ENCODE measurements around the gene PKN1.
"Not testable (repeated sequence)": the region's sequence is repeated elsewhere in the genome, so short reads cannot be mapped to it uniquely, and the experiment has no call there.

The PKN1 gene

GRCh38 chr19:14492756-14493337 is 59.7 kb downstream of the PKN1 start:
- no peak for DNase-seq

GRCh38 chr19:14494411-14494810 is 61.3 kb downstream of the PKN1 start:
- DNase-seq, result no peak

DNA sequence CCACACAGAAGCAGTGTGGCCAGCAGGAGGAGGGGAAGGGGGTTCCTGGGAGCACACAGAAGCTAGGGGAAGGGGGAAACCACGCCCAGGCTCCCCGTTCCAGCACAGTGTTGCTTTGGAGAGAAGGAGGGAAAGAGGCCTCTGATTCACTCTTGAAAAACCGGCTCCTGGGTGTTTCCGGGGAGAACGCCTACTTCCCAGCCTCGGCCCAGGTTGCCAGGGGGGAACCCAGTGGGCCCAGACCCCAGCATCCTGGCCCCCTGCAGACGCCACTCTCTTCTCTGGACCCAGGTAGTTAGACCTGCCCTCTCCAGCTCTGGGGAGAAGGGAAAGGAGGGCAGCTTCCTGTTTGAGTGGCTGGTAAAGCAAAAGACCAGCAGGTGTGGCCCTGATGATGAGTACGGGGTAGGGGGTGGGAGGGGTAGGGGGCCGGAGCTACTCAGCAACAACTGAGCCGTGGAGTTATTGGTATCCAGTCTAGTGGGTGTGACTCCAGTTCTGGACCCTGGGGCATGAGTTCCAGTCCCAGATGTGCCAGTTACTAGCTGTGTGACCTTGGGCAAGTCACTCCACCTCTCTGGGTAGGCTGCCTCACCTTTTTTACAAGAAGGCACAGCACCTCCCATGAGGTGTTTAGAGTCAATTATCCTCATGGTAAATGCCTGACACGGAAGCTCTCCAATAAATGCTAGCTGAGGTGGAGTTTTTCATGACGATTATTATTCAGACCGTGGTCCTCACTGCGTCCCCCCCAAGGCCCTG is 62.0 kb downstream of the PKN1 start:
- DNase-seq, result no peak

GRCh38 chr19:14495672-14496028 is 62.5 kb downstream of the PKN1 start:
- no peak for DNase-seq

DNA sequence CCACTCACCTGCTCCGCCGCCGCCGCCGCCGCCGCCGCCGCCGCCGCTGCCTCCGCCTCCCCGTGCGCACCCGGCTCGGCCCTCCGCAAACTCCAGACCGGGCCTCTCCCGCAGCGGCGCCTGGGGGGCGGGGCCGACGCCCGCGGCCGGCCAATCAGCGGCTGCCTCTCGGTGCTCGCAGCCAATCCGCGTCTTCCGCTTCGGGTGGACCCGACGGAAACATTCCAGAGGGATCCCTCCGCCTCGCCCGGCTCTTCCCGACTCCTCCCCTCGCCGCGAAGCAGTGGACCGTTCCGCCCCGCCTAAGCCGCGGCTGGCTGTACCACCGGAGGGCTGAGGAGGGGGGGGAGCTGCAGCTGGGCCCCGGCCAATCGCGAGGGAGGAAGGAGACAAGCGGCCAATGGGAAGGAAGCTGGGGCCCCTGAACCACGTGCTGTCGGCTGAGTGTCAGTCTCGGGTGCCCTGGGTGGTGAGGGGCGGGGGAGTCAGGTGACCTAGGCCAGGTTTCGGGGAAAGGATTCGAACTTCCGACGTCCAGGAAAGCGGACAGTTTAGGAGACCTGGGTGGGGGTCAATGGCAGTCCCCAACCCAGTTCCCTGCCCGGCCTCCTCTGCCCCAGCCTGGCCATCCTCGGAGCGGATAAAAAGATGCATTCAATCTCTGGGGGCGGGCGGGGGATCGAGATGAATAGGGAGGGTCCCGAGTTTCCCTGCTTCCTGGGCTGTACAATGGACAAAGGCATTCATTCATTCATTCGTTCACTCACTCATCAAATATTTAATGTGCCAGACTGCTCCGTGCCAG is 63.1 kb downstream of the PKN1 start, which contains the start of gene GIPC1:
Gene GIPC1, minus strand, starts transcription at position 99 of the 805 bp plus-strand sequence. CDS start 13,151 bp downstream, outside the sequence.
- peak; percentile 85 for DNase-seq

- DNase-seq, result no peak
Observed at GRCh38 chr19:14496834-14497227, 63.7 kb downstream of the PKN1 start.

- DNase-seq, result no peak
Observed at GRCh38 chr19:14497228-14497921, 64.3 kb downstream of the PKN1 start.

DNA sequence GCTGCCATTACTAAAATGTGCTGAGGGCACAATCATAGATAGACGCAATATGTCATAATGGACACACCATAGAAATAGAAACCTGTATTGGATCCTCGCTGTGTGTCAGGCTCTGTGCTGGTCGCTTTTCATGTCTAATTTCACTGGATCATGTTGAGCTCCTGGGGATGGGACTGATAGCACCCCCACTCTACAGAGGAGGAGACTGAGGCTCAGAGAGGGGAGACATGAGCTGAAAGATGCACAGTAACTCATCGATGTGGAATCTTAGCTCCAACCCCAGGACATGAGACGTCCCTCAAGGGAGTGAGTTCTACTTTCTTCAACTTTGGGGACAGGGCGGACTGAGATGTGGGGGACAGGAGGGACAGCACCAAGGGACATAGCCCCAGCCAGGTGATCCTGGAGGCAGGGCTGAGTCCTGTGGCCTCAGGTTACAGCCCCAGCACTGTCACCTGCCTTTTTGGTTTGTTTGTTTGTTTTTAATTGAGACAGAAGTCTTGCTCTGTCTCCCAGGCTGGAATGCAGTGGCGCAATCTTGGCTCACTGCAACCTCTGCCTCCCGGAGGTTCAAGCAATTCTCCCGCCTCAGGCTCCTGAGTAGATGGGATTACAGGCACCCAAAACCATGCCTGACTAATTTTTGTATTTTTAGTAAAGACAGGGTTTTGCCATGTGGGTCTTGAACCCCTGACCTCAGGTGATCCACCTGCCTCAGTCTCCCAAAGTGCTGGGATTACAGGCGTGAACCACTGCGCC is 69.4 kb downstream of the PKN1 start:
- no peak for DNase-seq

DNA sequence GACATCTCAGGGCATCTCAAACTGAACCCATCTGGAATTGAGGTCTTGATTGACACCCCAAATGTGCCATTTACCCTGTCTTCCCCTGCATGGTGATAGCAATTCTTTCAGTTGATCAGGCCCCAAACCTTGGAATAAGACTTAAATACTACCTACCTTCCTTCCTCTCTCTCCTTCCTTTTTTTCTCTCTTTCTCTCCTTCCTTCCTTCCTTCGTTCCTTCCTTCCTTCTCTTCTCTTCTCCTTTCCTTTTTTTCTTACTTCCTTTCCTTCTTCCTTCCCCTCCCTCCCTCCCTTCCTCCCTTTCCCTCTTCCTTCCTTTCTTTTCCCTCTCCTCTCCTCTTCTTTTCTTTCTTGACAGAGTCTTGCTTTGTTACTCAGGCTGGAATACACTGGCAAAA is 70.2 kb downstream of the PKN1 start:
- no peak for DNase-seq

GRCh38 chr19:14504575-14504974 is 71.5 kb downstream of the PKN1 start:
- not testable (repeated sequence) for DNase-seq

- peak; percentile 76 for DNase-seq
Observed at GRCh38 chr19:14505488-14506239, 72.6 kb downstream of the PKN1 start.

- no peak for DNase-seq
Observed at GRCh38 chr19:14507704-14508542, 74.8 kb downstream of the PKN1 start.

- no peak for DNase-seq
Observed at GRCh38 chr19:14510311-14511228, 77.5 kb downstream of the PKN1 start.

DNA sequence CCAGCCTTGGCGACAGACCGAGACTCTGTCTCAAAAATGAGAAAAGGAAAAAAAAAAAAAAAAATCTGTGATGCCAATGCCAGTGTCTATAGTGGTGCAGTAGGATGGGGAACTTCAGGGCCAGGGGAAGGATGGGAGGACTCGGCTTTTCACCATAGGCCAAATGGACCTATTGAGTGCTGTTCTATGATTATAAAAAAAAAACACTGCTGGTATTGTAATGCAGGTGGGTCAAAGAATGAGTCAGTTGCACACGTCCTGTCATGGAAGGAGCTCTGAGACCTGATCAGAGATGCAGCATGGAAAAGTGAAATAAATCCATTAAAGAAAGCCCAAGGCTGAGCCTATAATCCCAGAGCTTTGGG is 78.1 kb downstream of the PKN1 start:
- DNase-seq, result no peak

DNA sequence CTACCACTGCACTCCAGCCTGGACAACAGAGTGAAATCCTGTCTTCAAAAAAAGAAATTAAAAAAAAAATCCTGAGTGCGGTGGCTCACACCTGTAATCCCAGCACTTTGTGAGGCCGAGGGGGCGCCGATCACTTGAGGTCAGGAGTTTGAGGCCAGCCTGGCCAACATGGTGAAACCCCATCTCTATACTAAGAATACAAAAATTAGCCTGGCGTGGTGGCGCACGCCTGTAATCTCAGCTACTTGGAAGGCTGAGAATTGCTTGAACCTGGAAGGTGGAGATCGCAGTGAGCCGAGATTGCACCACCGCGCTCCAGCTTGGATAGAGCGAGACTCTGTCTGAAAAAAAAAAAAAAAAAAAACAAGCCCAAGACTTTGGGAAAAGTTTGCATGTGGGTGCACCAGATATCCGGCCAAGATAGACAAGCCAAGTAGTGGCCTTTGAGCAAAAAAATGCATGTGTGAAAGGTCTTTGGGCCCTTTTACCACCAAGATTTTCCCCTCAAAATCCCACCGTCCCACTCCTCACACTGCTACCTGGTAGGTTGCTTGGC is 79.4 kb downstream of the PKN1 start:
- no peak for DNase-seq

- no peak for DNase-seq
Observed at GRCh38 chr19:14514215-14514863, 81.2 kb downstream of the PKN1 start.

GRCh38 chr19:14515501-14516047 is 82.5 kb downstream of the PKN1 start:
- no peak for DNase-seq

DNA sequence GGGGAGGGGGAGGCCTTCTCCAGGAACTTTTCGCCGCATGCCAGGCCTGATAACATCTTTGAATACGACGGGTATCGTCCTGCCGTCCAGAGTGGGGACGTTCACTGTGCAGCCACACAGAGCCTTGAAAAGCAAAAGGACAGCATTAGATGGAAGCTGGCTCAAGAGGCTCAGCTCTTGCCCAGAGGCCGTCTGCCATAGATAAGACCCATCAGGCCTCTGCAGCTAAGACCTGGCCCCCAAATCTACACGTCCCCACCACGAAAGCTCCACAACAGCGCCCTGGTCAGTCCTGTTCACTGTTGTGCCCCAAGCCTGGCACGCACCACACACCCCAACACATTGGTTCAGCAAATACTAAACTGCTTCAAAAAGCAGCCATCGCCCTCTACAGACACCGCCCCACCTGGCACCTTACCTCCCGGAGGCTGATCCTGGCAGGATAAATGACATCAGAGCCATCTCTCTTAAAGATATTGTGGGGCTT is 83.0 kb downstream of the PKN1 start:
- no peak for DNase-seq
